IMR-90 (cell line): ENCODE measurements around the gene PAX5.

Experiments used
- CEBPB ChIP-seq: IDR thresholded peaks from 2 replicates; pipeline ENCODE4 v1.6.1; 2012; ENCODE audit warnings: low read depth, low read length, improper control_type of control experiment
- FOS ChIP-seq: fragments of 150-350 bp; IDR thresholded peaks from 2 replicates; pipeline ENCODE4 v1.6.1; 2016; ENCODE audit warnings: low read depth, low read length
- MAFK ChIP-seq: IDR thresholded peaks from 2 replicates; pipeline ENCODE4 v1.6.1; 2012; ENCODE audit warnings: low read depth, low read length, improper control_type of control experiment
- MAZ ChIP-seq: IDR thresholded peaks from 2 replicates; pipeline ENCODE4 v1.6.1; 2012; ENCODE audit warnings: low read depth, mild to moderate bottlenecking, low read length, improper control_type of control experiment, moderate library complexity, borderline replicate concordance
- MXI1 ChIP-seq: IDR thresholded peaks from 2 replicates; pipeline ENCODE4 v1.6.1; 2012; ENCODE audit warnings: low read depth, mild to moderate bottlenecking, low read length, moderate library complexity, borderline replicate concordance
- POLR2A ChIP-seq: IDR thresholded peaks from 2 replicates; pipeline ENCODE4 v1.6.1; 2012; ENCODE audit warnings: mild to moderate bottlenecking, low read depth, low read length
- RCOR1 ChIP-seq: IDR thresholded peaks from 2 replicates; pipeline ENCODE4 v1.6.1; 2012; ENCODE audit warnings: mild to moderate bottlenecking, low read length, improper control_type of control experiment; ENCODE audit not compliant: insufficient replicate concordance
- RFX5 ChIP-seq: IDR thresholded peaks from 2 replicates; pipeline ENCODE4 v1.8.0; 2012; ENCODE audit warnings: low read depth, mild to moderate bottlenecking, low read length, moderate library complexity
- SMC3 ChIP-seq: fragments of 150-350 bp; IDR thresholded peaks from 2 replicates; pipeline ENCODE4 v1.6.1; 2016; ENCODE audit warnings: low read depth, mild to moderate bottlenecking, antibody characterized with exemption, low read length, moderate library complexity
- TF ChIP-seq, protein P1 (sequence below): conservative IDR thresholded peaks from 2 replicates; pipeline ENCODE4 v1.5.1; 2012; ENCODE audit warnings: mild to moderate bottlenecking, low read depth, low read length, improper control_type of control experiment
- TF ChIP-seq, protein P2 (sequence below): fragments of 150-350 bp; IDR thresholded peaks from 2 replicates; pipeline ENCODE4 v1.6.1; 2016; ENCODE audit warnings: low read depth, mild to moderate bottlenecking, low read length, moderate library complexity, borderline replicate concordance
- TF ChIP-seq, protein P3 (sequence below): fragments of 150-350 bp; IDR thresholded peaks from 2 replicates; pipeline ENCODE4 v1.6.1; 2017; ENCODE audit warnings: mild to moderate bottlenecking, antibody characterized with exemption, low read length, low read depth

DNA sequence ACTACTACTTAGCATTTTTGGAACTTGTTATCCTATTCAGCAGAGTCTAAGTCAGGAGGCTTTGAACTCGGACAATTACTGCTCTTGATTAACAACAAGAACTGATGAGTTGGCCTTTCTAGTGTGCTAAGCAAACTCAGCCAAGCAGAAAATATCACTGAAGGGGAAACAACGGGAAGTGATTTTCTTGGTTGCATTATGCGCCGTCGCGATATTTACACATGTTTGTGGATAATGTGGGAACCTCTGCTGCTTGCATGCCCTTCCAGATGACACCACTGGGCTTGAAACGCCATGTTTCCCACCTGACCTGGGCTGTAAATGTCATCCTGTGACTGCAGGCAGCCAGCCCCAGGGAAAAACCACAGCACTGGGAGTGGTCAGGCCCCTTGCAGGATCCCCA, 205.5 kb downstream of the PAX5 start:
- TF ChIP-seq, protein P1, sequence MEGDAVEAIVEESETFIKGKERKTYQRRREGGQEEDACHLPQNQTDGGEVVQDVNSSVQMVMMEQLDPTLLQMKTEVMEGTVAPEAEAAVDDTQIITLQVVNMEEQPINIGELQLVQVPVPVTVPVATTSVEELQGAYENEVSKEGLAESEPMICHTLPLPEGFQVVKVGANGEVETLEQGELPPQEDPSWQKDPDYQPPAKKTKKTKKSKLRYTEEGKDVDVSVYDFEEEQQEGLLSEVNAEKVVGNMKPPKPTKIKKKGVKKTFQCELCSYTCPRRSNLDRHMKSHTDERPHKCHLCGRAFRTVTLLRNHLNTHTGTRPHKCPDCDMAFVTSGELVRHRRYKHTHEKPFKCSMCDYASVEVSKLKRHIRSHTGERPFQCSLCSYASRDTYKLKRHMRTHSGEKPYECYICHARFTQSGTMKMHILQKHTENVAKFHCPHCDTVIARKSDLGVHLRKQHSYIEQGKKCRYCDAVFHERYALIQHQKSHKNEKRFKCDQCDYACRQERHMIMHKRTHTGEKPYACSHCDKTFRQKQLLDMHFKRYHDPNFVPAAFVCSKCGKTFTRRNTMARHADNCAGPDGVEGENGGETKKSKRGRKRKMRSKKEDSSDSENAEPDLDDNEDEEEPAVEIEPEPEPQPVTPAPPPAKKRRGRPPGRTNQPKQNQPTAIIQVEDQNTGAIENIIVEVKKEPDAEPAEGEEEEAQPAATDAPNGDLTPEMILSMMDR: no peak
- TF ChIP-seq POLR2A (no peak), RCOR1 (no peak), MXI1 (no peak), MAFK (no peak), FOS (no peak), CEBPB (no peak), MAZ (no peak), RFX5 (no peak), SMC3 (no peak)
- TF ChIP-seq, protein P2, sequence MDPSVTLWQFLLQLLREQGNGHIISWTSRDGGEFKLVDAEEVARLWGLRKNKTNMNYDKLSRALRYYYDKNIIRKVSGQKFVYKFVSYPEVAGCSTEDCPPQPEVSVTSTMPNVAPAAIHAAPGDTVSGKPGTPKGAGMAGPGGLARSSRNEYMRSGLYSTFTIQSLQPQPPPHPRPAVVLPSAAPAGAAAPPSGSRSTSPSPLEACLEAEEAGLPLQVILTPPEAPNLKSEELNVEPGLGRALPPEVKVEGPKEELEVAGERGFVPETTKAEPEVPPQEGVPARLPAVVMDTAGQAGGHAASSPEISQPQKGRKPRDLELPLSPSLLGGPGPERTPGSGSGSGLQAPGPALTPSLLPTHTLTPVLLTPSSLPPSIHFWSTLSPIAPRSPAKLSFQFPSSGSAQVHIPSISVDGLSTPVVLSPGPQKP: no peak
- TF ChIP-seq, protein P3, sequence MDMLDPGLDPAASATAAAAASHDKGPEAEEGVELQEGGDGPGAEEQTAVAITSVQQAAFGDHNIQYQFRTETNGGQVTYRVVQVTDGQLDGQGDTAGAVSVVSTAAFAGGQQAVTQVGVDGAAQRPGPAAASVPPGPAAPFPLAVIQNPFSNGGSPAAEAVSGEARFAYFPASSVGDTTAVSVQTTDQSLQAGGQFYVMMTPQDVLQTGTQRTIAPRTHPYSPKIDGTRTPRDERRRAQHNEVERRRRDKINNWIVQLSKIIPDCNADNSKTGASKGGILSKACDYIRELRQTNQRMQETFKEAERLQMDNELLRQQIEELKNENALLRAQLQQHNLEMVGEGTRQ: no peak
